Aorta (tissue), 5 donors: Measurements from ENCODE around the gene PDGFA. TPM values are rescaled to one million over a fixed set of nuclear protein-coding genes. Genes with fewer than 3 reads are reported as not detected.

Source experiments
- ATAC-seq: fragments of 200-7000 bp; cut with Tn5 transposase; one replicate; pipeline ENCODE4 v1.9.1; 2022; ENCODE audit warnings: moderate library complexity; ENCODE audit not compliant: low FRiP score
- DNase-seq, 2 donors: peaks; one replicate each; pipeline ENCODE4 v3.0.0-alpha.2; 2020
- H3K27ac ChIP-seq, 2 donors: one replicate each; pipeline ENCODE4 v1.5.1; 2013; ENCODE audit warnings: low read length in 2 of 2, mild to moderate bottlenecking in 2 of 2, moderate library complexity in 2 of 2, control low read depth in 1 of 2, inconsistent platforms in 1 of 2, low read depth in 1 of 2
- H3K27me3 ChIP-seq, 2 donors: one replicate each; pipeline ENCODE4 v1.6.1; 2013; ENCODE audit warnings: control low read depth in 1 of 2, low read length in 1 of 2, mild to moderate bottlenecking in 1 of 2, moderate library complexity in 1 of 2; ENCODE audit not compliant: insufficient read depth in 2 of 2, control insufficient read depth in 1 of 2
- H3K36me3 ChIP-seq, 2 donors: one replicate each; pipeline ENCODE4 v1.6.1; 2013; ENCODE audit warnings: control low read depth in 1 of 2, low read length in 1 of 2, mild to moderate bottlenecking in 1 of 2; ENCODE audit not compliant: insufficient read depth in 2 of 2, control insufficient read depth in 1 of 2
- H3K4me1 ChIP-seq, 2 donors: one replicate each; pipeline ENCODE4 v1.6.1; 2013; ENCODE audit warnings: low read length in 2 of 2, control low read depth in 1 of 2, mild to moderate bottlenecking in 1 of 2, moderate library complexity in 1 of 2; ENCODE audit not compliant: insufficient read depth in 2 of 2, control insufficient read depth in 1 of 2
- H3K4me3 ChIP-seq, 2 donors: one replicate each; pipeline ENCODE4 v1.5.1; 2013; ENCODE audit warnings: low read length in 2 of 2, control low read depth in 1 of 2, mild to moderate bottlenecking in 1 of 2
- H3K9me3 ChIP-seq: one replicate; pipeline ENCODE4 v1.6.1; 2013; ENCODE audit warnings: mild to moderate bottlenecking, low read length; ENCODE audit not compliant: control insufficient read depth
- WGBS, 2 donors: extraction: QIAGEN DNeasy Blood & Tissue Kit; methylation state at CpG; one replicate each; pipeline ENCODE4 v1.1.7; 2013; 5-methylcytosine and 5-hydroxymethylcytosine counted together
- intact Hi-C, 2 donors: fragments of 100-400 bp; cut with DNase I; formaldehyde crosslinking; loops; one replicate each; pipeline versions ENCODE4 v1.14.2 to v1.15.0; 2022
- polyA plus RNA-seq, 2 donors: library from polyadenylated mRNA; stranded (reverse); fragments of 200-250 nt; gene quantifications; one replicate each; pipeline ENCODE4 v1.2.3, GENCODE V29; 2013
- total RNA-seq, 2 donors: library from RNA; stranded (reverse); fragmentation: NEBNext Ultra II Directional; extraction: Animal tissue kit (Norgen Biotek cat#: 25700); gene quantifications; one replicate each; pipeline ENCODE4 v1.2.1, GENCODE V29; 2021
- donor health status: healthy with polysubstance abuse.
- donor health status: Bipolar disorder and iron deficiency.
- donor health status: DM: no; HTN: no; CAD: no.
- donor health status: DM: no; HTN: no; CAD: no.
- donor health status: DM: yes; HTN: yes; CAD: no.

PDGFA gene
- total and polyA plus RNA-seq, 4 donors = 28.9 to 174 (median 87.5) TPM

DNA sequence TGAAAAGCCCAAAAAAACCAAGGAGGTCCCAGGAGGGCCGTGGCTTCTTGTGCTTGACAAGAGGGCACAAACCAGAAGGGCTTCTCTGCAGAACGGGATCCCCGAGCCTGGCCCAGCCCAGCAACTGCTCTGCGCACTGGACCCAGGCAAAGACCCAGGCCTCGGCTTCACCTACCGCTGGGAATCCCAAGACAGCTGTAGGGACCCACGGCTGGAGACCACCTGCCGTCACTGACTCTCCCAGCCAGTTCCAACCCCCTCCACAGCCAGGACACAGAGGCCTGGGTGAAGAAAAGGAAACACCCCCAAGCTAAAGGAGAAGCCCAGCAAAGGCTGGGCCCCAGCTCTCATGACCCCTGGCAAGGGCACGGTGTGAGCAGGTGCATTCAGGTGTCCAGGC lies 24.3 kb downstream of the PDGFA start:
- H3K4me1 ChIP-seq = no peaks in the 10 kb centered on the region
- peaks cover 0 to 9% of the 10 kb centered on the region in 2 donors for H3K36me3 ChIP-seq
- H3K9me3 ChIP-seq = no peaks in the 10 kb centered on the region
- H3K4me3 ChIP-seq = no peak overlapping the region
- H3K27ac ChIP-seq = no peak overlapping the region
- ATAC-seq (no peak), DNase-seq (peak; percentile 33 to 55)
- 87 to 88% methylated on average over 9 of the region's 9 CpGs for WGBS, 2 donors
- intact Hi-C loops = loop anchor here in 1 of 2 donors (10.0 kb wide), 1 partner anchor 161 kb away; no protein-coding TSS in a partner anchor
- no peaks in the 10 kb centered on the region for H3K27me3 ChIP-seq

DNA sequence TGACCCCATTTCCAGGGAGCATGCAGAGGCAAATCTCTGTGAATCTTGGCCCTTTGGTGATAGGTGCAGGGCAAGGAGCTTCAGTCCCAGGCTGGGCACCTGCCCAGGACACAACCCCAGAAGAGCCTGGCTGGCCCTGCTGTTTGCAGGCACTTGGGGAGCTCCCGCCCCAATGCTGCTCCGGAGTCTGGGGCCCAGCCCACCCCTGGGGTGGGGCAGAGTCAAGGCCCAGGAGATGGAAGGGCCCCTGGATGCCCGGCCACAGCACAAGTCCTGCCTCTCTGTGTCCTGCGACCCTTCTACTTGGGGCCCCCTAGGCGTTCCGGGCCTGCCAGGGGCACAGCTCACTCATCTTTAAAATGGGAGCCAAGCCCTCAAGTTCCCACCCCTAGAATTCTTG lies 24.7 kb downstream of the PDGFA start:
- ATAC-seq = no peak
- Histone ChIP-seq H3K27ac (no peak overlapping the region), H3K27me3 (no peaks in the 10 kb centered on the region), H3K36me3 (peaks cover 0 to 6% of the 10 kb centered on the region in 2 donors), H3K9me3 (no peaks in the 10 kb centered on the region), H3K4me3 (no peak overlapping the region), H3K4me1 (no peaks in the 10 kb centered on the region)
- DNase-seq = peak; percentile 37 to 66
- intact Hi-C loops = loop anchor here in 1 of 2 donors (10.0 kb wide), 1 partner anchor 160 kb away; no protein-coding TSS in a partner anchor
- 80 to 90% methylated on average over 6 of the region's 6 CpGs for WGBS, 2 donors

DNA sequence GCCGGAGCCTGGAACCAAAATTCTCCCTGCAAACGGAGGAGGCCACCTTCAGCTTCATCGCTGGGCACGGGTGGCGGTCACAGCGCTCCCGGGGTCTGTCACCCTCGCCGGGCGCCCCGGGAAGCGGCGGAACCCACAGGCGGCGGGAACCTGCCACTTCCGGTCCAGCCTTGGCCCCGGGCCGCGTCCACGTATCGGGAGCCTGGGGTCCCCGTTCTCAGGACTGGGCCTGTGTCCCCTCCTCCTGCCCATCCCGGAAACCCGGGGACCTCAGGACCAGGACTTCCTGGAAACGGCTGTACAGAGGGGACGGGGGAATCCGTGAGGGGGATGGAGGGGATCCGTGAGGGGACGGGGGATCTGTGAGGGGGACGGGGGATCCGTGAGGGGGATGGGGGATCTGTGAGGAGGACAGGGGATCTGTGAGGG lies 25.4 kb downstream of the PDGFA start:
- H3K4me3 ChIP-seq = no peak overlapping the region
- no peak for ATAC-seq

DNA sequence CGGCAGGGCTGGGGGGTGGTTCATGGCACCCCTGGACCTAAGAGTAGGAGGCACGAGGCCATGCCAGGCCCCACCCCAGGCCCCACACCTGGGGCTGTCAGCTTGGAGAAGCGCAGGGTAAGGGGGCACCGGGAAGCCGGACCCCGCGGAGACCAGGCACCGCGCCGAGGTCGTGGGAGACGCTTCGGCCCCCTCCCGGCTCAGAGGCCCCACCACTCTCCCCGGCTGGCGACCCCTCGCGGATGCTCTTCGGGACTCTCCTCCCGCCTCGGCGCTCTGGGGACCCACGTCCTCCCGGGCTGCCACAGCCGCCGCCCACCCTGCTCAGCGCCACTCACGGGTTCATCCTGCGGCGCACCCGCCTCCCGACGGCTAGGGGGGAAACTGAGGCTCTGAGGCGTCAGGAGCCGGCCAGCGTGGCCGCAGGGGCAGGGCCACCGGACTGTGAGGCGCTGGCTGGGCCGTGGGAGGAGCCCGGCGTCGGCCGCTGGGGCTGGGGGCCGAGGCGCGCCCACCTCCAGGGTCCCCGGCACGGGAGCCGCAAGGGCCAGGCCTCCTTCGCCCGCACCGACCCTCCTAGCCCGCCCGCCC lies 25.9 kb downstream of the PDGFA start:
- H3K4me3 ChIP-seq = no peak overlapping the region
- no peaks in the 10 kb centered on the region for H3K4me1 ChIP-seq
- peaks cover 0 to 6% of the 10 kb centered on the region in 2 donors for H3K36me3 ChIP-seq
- WGBS, 2 donors = 90 to 91% methylated on average over 49 to 55 of the region's 55 CpGs
- peak; percentile 29 to 74 for DNase-seq
- intact Hi-C loops = loop anchor here in 1 of 2 donors (10.0 kb wide), 1 partner anchor 159 kb away; no protein-coding TSS in a partner anchor
- H3K9me3 ChIP-seq = no peaks in the 10 kb centered on the region
- H3K27ac ChIP-seq = no peak overlapping the region
- ATAC-seq = no peak
- no peaks in the 10 kb centered on the region for H3K27me3 ChIP-seq

More for the DNA sequence above, 25.4 kb downstream of the PDGFA start:
- no peak overlapping the region for H3K27ac ChIP-seq
- DNase-seq = peak in 1 of 2 donors; percentile 45
- H3K4me1 ChIP-seq = no peaks in the 10 kb centered on the region
- peaks cover 0 to 6% of the 10 kb centered on the region in 2 donors for H3K36me3 ChIP-seq
- intact Hi-C loops = loop anchor here in 1 of 2 donors (10.0 kb wide), 1 partner anchor 159 kb away; no protein-coding TSS in a partner anchor
- no peaks in the 10 kb centered on the region for H3K9me3 ChIP-seq
- no peaks in the 10 kb centered on the region for H3K27me3 ChIP-seq
- 77 to 82% methylated on average over 30 to 31 of the region's 31 CpGs for WGBS, 2 donors

DNA sequence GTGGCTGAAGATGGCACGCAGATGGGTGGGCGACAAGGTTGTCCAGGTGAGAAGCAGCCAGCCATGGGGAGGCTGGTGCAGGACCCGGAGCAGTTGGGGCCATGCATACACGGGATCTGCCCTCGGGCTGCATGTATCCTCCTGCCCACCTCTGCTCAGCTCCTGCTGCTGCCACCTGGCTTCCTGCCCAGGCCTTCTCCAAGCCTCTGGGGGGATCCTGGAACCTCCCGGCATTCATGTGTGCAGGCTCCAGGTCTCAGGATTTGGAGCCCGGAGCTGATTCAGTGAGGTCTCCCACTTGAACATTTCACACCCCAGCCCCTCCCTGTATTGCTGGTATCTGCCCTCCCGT lies 27.0 kb downstream of the PDGFA start:
- DNase-seq (peak; percentile 43 to 67), ATAC-seq (no peak)
- Histone ChIP-seq H3K4me1 (no peaks in the 10 kb centered on the region), H3K27ac (no peak overlapping the region), H3K36me3 (peaks cover 0 to 6% of the 10 kb centered on the region in 2 donors), H3K27me3 (no peaks in the 10 kb centered on the region), H3K9me3 (no peaks in the 10 kb centered on the region), H3K4me3 (no peak overlapping the region)
- intact Hi-C loops = loop anchor here in 1 of 2 donors (10.0 kb wide), 1 partner anchor 158 kb away; no protein-coding TSS in a partner anchor
- 87 to 88% methylated on average over 7 to 8 of the region's 8 CpGs for WGBS, 2 donors

DNA sequence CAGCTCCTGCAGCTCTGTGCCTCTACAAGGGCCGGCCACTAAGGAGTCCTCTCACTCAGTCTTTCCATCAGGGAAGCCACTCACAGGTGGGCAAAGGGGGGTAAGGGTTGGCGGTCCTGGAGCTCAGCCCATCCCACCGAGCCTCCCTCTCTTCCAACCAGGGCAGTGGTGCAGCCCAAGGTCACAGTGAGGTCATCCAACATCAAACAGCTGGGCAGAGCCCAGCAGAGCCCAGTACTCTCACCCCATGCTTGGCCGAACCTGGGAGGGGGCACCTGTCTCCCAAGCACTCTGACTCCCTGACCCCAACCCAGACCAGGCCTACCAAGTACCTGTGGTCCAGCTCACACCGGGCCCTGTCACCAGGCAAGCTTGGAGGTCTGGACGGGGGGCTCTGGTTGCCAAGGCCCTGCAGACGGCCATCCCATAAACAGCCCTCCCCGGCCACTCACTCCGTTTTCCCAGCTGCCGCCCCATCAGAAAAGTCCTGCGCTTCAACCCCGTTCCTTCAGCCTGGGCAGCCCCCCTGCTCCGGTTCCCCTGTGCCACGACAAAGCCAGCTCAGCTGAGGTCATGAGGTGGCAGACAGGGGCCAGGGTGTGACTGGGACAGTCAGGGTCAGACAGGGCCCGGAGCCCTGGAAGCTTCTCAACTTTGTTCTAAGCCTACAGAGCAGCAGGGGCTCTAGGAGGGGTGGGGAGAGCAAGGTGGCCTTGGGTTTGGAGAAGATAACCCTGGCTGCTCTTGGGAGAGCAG lies 27.5 kb downstream of the PDGFA start:
- no peak overlapping the region for H3K4me3 ChIP-seq
- intact Hi-C loops = loop anchor here in 1 of 2 donors (10.0 kb wide), 1 partner anchor 157 kb away; no protein-coding TSS in a partner anchor
- no peaks in the 10 kb centered on the region for H3K4me1 ChIP-seq
- H3K9me3 ChIP-seq = no peaks in the 10 kb centered on the region
- no peak for ATAC-seq
- 89 to 91% methylated on average over 15 of the region's 15 CpGs for WGBS, 2 donors
- H3K27me3 ChIP-seq = no peaks in the 10 kb centered on the region
- no peak overlapping the region for H3K27ac ChIP-seq
- H3K36me3 ChIP-seq = peaks cover 0 to 6% of the 10 kb centered on the region in 2 donors
- peak; percentile 42 to 62 for DNase-seq

DNA sequence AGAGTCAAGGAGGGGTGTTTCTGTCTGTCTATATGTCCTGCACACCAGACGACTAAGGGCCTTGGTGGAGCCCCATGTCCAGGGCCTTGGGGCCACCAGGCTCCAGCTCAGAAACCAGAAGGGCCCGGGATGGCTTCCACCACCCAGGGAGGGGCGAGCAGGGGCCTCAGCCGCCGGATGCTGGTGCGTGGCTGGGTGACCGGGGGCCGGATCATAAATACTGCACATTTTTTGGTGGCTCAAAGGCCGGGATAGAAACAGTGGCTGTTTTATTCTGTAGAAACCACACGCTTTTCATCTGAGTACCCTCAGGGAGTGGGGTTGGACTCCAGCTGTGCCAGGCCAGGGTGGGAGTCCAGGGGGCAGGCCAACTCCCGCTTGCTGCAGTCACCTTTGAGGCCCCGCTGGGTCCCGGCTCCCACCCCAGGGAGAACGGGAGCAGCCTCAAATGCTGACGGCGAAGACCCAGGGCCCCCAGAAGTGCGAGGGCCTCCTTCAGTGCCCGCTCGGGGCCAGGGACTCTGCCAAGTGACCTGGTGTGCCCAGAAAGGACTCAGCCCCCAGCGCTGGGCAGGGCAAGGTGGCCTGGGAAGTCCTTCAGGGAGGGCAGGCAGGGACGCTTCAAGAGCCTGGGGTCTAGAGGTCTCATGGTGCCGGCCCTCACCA lies 28.2 kb downstream of the PDGFA start:
- Histone ChIP-seq H3K27ac (no peak overlapping the region), H3K9me3 (no peaks in the 10 kb centered on the region), H3K27me3 (no peaks in the 10 kb centered on the region), H3K4me3 (no peak overlapping the region), H3K4me1 (no peaks in the 10 kb centered on the region), H3K36me3 (peaks cover 0 to under 1% of the 10 kb centered on the region in 2 donors)
- ATAC-seq = no peak
- DNase-seq = peak; percentile 25 to 59
- intact Hi-C loops = loop anchor here in 1 of 2 donors (10.0 kb wide), 1 partner anchor 157 kb away; no protein-coding TSS in a partner anchor
- WGBS, 2 donors = 89 to 91% methylated on average over 22 of the region's 22 CpGs

DNA sequence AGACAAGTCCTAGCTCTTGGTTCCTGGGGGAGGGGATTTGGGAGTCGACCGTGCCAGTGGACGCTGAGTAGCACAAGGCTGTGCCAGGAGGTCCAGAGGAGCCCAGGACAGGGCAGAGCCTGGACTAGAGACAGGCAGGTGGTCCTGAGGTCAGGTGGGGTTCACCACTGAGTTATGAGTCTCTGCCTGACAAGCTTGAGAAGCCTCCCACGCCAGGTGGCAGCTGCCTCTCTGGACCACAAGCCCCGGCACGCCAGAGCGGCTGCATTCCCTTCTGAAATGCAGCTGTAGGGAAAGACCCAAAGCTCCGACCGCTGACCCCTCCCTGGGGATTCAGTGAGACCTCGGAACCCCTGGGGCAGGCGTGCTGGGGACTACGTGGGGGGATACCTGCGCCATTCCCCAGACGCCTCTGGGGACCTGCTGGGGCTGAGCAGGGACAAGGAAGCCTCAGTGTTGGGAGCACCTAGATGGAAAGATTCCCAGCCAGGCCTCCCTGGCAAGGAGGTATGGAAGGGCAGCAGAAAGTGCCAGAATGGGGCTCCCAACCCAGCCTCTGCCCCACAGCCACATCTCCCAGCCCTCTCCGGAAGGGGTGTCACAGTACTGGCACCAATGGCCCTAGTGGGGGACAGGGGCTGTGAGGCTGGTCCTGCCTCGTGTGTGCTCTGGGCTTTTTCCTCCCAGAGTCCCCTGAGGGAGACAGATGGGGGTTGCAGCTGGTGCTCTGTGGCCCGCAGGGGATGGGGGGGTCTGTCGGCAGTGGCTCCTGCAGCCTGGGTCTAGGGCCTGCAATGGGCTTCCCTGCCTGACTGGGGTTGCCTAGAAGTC lies 29.0 kb downstream of the PDGFA start:
- no peak overlapping the region for H3K4me3 ChIP-seq
- H3K27ac ChIP-seq = no peak overlapping the region
- H3K27me3 ChIP-seq = no peaks in the 10 kb centered on the region
- DNase-seq = peak; percentile 37 to 77
- no peaks in the 10 kb centered on the region for H3K36me3 ChIP-seq
- WGBS, 2 donors = 89 to 94% methylated on average over 18 of the region's 18 CpGs
- ATAC-seq = no peak
- no peaks in the 10 kb centered on the region for H3K4me1 ChIP-seq
- H3K9me3 ChIP-seq = no peaks in the 10 kb centered on the region
- intact Hi-C loops = loop anchor here in 1 of 2 donors (10.0 kb wide), 1 partner anchor 156 kb away; no protein-coding TSS in a partner anchor
